ENCODE results near the gene PHF20. TPM values are rescaled to one million over a fixed set of nuclear protein-coding genes. Genes with fewer than 3 reads are reported as not detected.

PHF20 gene
- total and polyA plus RNA-seq, 2 donors (not counting 3 experiments of a cell fraction or from before 2014, with no cell fraction given) = 25.0 to 45.8 TPM

DNA sequence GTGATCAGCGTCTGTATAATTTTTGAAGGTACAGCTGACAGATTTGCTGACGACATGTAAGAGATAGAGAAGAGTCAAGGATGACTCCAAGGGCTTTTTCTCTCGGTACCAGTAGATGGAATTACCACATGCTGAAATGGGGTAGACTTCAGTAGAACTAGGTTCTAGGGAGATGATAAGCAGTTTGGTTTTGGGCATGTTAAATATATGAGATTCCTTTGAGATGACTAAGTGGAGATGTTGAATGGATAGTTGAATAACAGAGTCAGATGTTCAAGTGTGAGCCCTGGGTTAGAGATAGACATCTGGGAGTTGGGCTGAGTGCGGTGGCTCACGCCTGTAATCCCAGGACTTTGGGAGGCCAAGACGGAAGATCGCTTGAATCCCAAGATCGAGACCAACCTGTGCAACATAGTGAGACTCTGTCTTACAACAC, 50.0 kb downstream of the PHF20 start:
- Histone ChIP-seq H3K27me3 (ENCODE audit: control insufficient read depth in 2 of 2, insufficient read depth in 2 of 2, low read length in 2 of 2) (no peaks in the 10 kb centered on the region), H2AFZ (ENCODE audit: low read depth, low read length) (no peak overlapping the region), H3K9ac (replicated peaks; ENCODE audit: extremely low read depth, insufficient read depth, low read length) (no peak overlapping the region), H3K79me2 (ENCODE audit: control insufficient read depth, insufficient read depth, low read length) (peaks cover 11% of the 10 kb centered on the region), H3K4me3 (replicated peaks in 1 of 3; ENCODE audit: insufficient read depth in 1 of 3, low read depth in 1 of 3, low read length in 3 of 3) (no peak overlapping the region), H3K27ac (ENCODE audit: insufficient read depth, low read depth, low read length) (no peak overlapping the region), H3K9me1 (replicated peaks; ENCODE audit: control insufficient read depth, extremely low read depth, insufficient read depth, low read length) (no peaks in the 10 kb centered on the region), H3K4me2 (ENCODE audit: insufficient read depth, low read length) (no peak overlapping the region), H3K4me1 (ENCODE audit: control insufficient read depth, extremely low read depth, insufficient read depth, low read length) (peaks cover 5% of the 10 kb centered on the region), H3K9me3 (replicated peaks; ENCODE audit: control insufficient read depth, insufficient read depth, low read length) (no peaks in the 10 kb centered on the region), H3K36me3 (ENCODE audit: control insufficient read depth in 2 of 2, extremely low read depth in 1 of 2, insufficient read depth in 2 of 2, low read length in 2 of 2) (no peaks in the 10 kb centered on the region), H4K20me1 (replicated peaks; ENCODE audit: control insufficient read depth, extremely low read depth, insufficient read depth, low read length) (no peaks in the 10 kb centered on the region)
- DNase-seq (ENCODE audit: low read depth, low spot score) (no peak), FAIRE-seq (no peak)
- intact Hi-C loops (cut with micrococcal nuclease) (no loop called here), dilution Hi-C loops (cut with MboI; ENCODE audit: extremely low pct_ligation_motif_present, low sequenced_read_pairs) (no loop called here)
- POLR2A ChIA-PET = no interaction called here
- BruUV-seq (replicated peaks) = no TSS peak
- CTCF ChIA-PET = interaction anchor here (1.0 kb wide), 1 partner anchor 9 kb away, joined by 3 read pairs; no protein-coding TSS in a partner anchor
- no peak for TF ChIP-seq JUN (IDR thresholded peaks at IDR 0.05; ENCODE audit: borderline replicate concordance, insufficient read depth, insufficient read length, low read depth)
- peak; percentile 53 for TF ChIP-seq GATA2 (IDR thresholded peaks at IDR 0.05; ENCODE audit: insufficient read depth, insufficient read length, low read depth, low read length)
- TF ChIP-seq, protein P1, sequence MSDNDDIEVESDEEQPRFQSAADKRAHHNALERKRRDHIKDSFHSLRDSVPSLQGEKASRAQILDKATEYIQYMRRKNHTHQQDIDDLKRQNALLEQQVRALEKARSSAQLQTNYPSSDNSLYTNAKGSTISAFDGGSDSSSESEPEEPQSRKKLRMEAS (IDR thresholded peaks at IDR 0.05; ENCODE audit: insufficient read depth, insufficient read length) = no peak
- TF ChIP-seq POLR2AphosphoS5 (IDR thresholded peaks at IDR 0.05; ENCODE audit: insufficient read depth, low read depth, low read length) = no peak

DNA sequence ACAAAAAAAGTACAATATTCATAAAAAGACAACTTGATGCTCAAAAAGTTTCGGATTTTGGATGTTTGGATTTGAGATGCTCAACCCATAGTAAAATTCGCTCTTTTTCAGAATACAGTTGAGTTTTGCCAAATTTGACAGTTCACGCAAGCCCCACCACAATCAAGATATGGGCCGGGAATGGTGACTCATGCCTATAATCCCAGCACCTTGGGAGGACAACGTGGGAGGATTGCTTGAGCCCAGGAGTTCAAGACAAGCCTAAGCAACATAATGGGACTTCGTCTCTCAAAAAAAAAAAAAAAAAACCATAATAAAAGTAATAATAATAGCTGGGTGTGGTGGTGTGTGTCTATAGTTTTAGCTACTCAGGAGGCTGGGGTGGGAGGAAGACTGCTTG, 51.3 kb downstream of the PHF20 start:
- peaks cover 5% of the 10 kb centered on the region for H3K4me1 ChIP-seq (ENCODE audit: control insufficient read depth, extremely low read depth, insufficient read depth, low read length)
- intact Hi-C loops (cut with micrococcal nuclease) = no loop called here
- H3K9me3 ChIP-seq (replicated peaks; ENCODE audit: control insufficient read depth, insufficient read depth, low read length) = no peaks in the 10 kb centered on the region
- CTCF ChIA-PET = interaction anchor here (0.7 kb wide), 1 partner anchor 10 kb away, joined by 3 read pairs; no protein-coding TSS in a partner anchor
- no TSS peak for BruUV-seq (replicated peaks)
- TF ChIP-seq MYC (IDR thresholded peaks at IDR 0.05; ENCODE audit: low read depth, low read length) (no peak), FOS (IDR thresholded peaks at IDR 0.05; ENCODE audit: borderline replicate concordance, insufficient read depth, low read length) (no peak), POLR2A (IDR thresholded peaks at IDR 0.05; ENCODE audit: low read depth, low read length) (no peak), JUN (IDR thresholded peaks at IDR 0.05; ENCODE audit: borderline replicate concordance, insufficient read depth, insufficient read length, low read depth) (no peak), EZH2 (IDR thresholded peaks at IDR 0.05; ENCODE audit: borderline replicate concordance, low read depth, low read length, severe bottlenecking) (no peak), GATA2 (IDR thresholded peaks at IDR 0.05; ENCODE audit: insufficient read depth, insufficient read length, low read depth, low read length) (no peak), POLR2AphosphoS5 (IDR thresholded peaks at IDR 0.05; ENCODE audit: insufficient read depth, low read depth, low read length) (no peak)
- TF ChIP-seq, protein P2, sequence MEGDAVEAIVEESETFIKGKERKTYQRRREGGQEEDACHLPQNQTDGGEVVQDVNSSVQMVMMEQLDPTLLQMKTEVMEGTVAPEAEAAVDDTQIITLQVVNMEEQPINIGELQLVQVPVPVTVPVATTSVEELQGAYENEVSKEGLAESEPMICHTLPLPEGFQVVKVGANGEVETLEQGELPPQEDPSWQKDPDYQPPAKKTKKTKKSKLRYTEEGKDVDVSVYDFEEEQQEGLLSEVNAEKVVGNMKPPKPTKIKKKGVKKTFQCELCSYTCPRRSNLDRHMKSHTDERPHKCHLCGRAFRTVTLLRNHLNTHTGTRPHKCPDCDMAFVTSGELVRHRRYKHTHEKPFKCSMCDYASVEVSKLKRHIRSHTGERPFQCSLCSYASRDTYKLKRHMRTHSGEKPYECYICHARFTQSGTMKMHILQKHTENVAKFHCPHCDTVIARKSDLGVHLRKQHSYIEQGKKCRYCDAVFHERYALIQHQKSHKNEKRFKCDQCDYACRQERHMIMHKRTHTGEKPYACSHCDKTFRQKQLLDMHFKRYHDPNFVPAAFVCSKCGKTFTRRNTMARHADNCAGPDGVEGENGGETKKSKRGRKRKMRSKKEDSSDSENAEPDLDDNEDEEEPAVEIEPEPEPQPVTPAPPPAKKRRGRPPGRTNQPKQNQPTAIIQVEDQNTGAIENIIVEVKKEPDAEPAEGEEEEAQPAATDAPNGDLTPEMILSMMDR (IDR thresholded peaks at IDR 0.05; ENCODE audit: extremely low read depth in 1 of 2, insufficient read depth in 1 of 2, low read depth in 1 of 2, low read length in 2 of 2) = no peak
- TF ChIP-seq, protein P1 (IDR thresholded peaks at IDR 0.05; ENCODE audit: insufficient read depth, insufficient read length) = no peak
- H3K36me3 ChIP-seq (ENCODE audit: control insufficient read depth in 2 of 2, extremely low read depth in 1 of 2, insufficient read depth in 2 of 2, low read length in 2 of 2) = no peaks in the 10 kb centered on the region
- no peak overlapping the region for H3K4me3 ChIP-seq (replicated peaks in 1 of 3; ENCODE audit: insufficient read depth in 1 of 3, low read depth in 1 of 3, low read length in 3 of 3)
- peaks cover 13% of the 10 kb centered on the region for H3K79me2 ChIP-seq (ENCODE audit: control insufficient read depth, insufficient read depth, low read length)
- no peak overlapping the region for H3K27ac ChIP-seq (ENCODE audit: insufficient read depth, low read depth, low read length)
- no peaks in the 10 kb centered on the region for H3K27me3 ChIP-seq (ENCODE audit: control insufficient read depth in 2 of 2, insufficient read depth in 2 of 2, low read length in 2 of 2)
- FAIRE-seq = no peak
- H4K20me1 ChIP-seq (replicated peaks; ENCODE audit: control insufficient read depth, extremely low read depth, insufficient read depth, low read length) = no peaks in the 10 kb centered on the region
- H3K4me2 ChIP-seq (ENCODE audit: insufficient read depth, low read length) = no peak overlapping the region
- dilution Hi-C loops (cut with MboI; ENCODE audit: extremely low pct_ligation_motif_present, low sequenced_read_pairs) = no loop called here
- no peaks in the 10 kb centered on the region for H3K9me1 ChIP-seq (replicated peaks; ENCODE audit: control insufficient read depth, extremely low read depth, insufficient read depth, low read length)
- H3K9ac ChIP-seq (replicated peaks; ENCODE audit: extremely low read depth, insufficient read depth, low read length) = no peak overlapping the region
- POLR2A ChIA-PET = no interaction called here
- DNase-seq (ENCODE audit: low read depth, low spot score) = no peak
- no peak overlapping the region for H2AFZ ChIP-seq (ENCODE audit: low read depth, low read length)
